Keratinocyte (primary cell): ENCODE measurements around the gene TNIP2. TPM values are rescaled to one million over a fixed set of nuclear protein-coding genes. Genes with fewer than 3 reads are reported as not detected.

Experiments
- DNase-seq: peaks from one replicate; pipeline ENCODE4 v3.0.0-alpha.2; 2011; ENCODE audit warnings: low read depth, missing footprints, low spot score
- FAIRE-seq: peaks from 2 replicates; lab custom pipeline; 2011; peaks lifted over from hg19 to GRCh38; lab: Jason Lieb, UNC
- H2AFZ ChIP-seq: 2 replicates; pipeline ENCODE4 v1.6.0; 2012; ENCODE audit warnings: low read length, control low read depth, inconsistent platforms; ENCODE audit not compliant: control insufficient read depth
- H3K27ac ChIP-seq: 2 replicates; pipeline ENCODE4 v1.5.1; 2011; ENCODE audit warnings: low read length; ENCODE audit not compliant: control insufficient read depth, insufficient read depth
- H3K27me3 ChIP-seq: 3 replicates; pipeline ENCODE4 v1.6.0; 2011; ENCODE audit warnings: low read length; ENCODE audit not compliant: control insufficient read depth, insufficient read depth; ENCODE audit errors: extremely low read depth
- H3K36me3 ChIP-seq, 2 experiments: 2 replicates in 1 of 2; 3 replicates in 1 of 2; pipeline ENCODE4 v1.5.1; 2011; ENCODE audit warnings: low read length in 2 of 2, mild to moderate bottlenecking in 1 of 2; ENCODE audit not compliant: control insufficient read depth in 2 of 2, insufficient read depth in 2 of 2; ENCODE audit errors: extremely low read depth in 1 of 2
- H3K4me1 ChIP-seq: 3 replicates; pipeline ENCODE4 v1.5.1; 2011; ENCODE audit warnings: low read length; ENCODE audit not compliant: control insufficient read depth, insufficient read depth; ENCODE audit errors: extremely low read depth
- H3K4me2 ChIP-seq: 3 replicates; pipeline ENCODE4 v1.6.0; 2011; ENCODE audit warnings: low read depth, low read length; ENCODE audit not compliant: control insufficient read depth, insufficient read depth; ENCODE audit errors: extremely low read depth
- H3K4me3 ChIP-seq, 3 experiments: fragments of 200-600 bp in 1 of 3; sonication (generic) in 1 of 3; 2 replicates in 2 of 3; 3 replicates in 1 of 3; pipeline ENCODE4 v1.5.1; 2011 to 2016; ENCODE audit warnings: low read length in 3 of 3, mild to moderate bottlenecking in 3 of 3, control low read depth in 2 of 3, inconsistent platforms in 1 of 3, low read depth in 1 of 3, mixed read lengths in 1 of 3, mixed run types in 1 of 3, moderate library complexity in 1 of 3; ENCODE audit not compliant: control insufficient read depth in 2 of 3, insufficient read depth in 2 of 3; ENCODE audit errors: extremely low read depth in 1 of 3
- H3K79me2 ChIP-seq: 2 replicates; pipeline ENCODE4 v1.6.0; 2012; ENCODE audit warnings: low read length; ENCODE audit not compliant: control insufficient read depth, insufficient read depth
- H3K9ac ChIP-seq: 3 replicates; pipeline ENCODE4 v1.6.0; 2011; ENCODE audit warnings: low read length; ENCODE audit not compliant: control insufficient read depth, insufficient read depth; ENCODE audit errors: extremely low read depth
- H3K9me1 ChIP-seq: 3 replicates; pipeline ENCODE4 v1.6.0; 2011; ENCODE audit warnings: low read length; ENCODE audit not compliant: control insufficient read depth, insufficient read depth; ENCODE audit errors: extremely low read depth
- H3K9me3 ChIP-seq: 2 replicates; pipeline ENCODE4 v1.5.1; 2012; ENCODE audit warnings: low read depth, low read length; ENCODE audit not compliant: control insufficient read depth
- H4K20me1 ChIP-seq: 3 replicates; pipeline ENCODE4 v1.6.0; 2011; ENCODE audit warnings: low read length; ENCODE audit not compliant: control insufficient read depth, insufficient read depth; ENCODE audit errors: extremely low read depth
- CTCF ChIP-seq, 3 experiments: IDR thresholded peaks in 1 of 3; conservative IDR thresholded peaks in 1 of 3; optimal IDR thresholded peaks in 1 of 3; 2 replicates in 2 of 3; 3 replicates in 1 of 3; pipeline versions ENCODE3 to v1.5.1; 2011; ENCODE audit warnings: low read length in 3 of 3, mild to moderate bottlenecking in 3 of 3, moderate library complexity in 2 of 3, control low read depth in 1 of 3, inconsistent platforms in 1 of 3; ENCODE audit not compliant: insufficient read depth in 2 of 3; ENCODE audit errors: extremely low read depth in 1 of 3
- EZH2 ChIP-seq: IDR thresholded peaks from one replicate; pipeline ENCODE4 v1.6.1; 2012; ENCODE audit warnings: inconsistent platforms, mild to moderate bottlenecking, low read length, moderate library complexity
- dilution Hi-C: fragments of 300-500 bp; cut with MboI; formaldehyde crosslinking; loops from one replicate; pipeline ENCODE4 v1.7.0; 2020; ENCODE audit warnings: low sequenced_read_pairs; ENCODE audit not compliant: extremely low pct_ligation_motif_present
- polyA plus RNA-seq, 5 experiments: library from polyadenylated mRNA; depleted of rRNA in 3 of 5; stranded (reverse) in 3 of 5; stranded (forward) in 1 of 5; unstranded in 1 of 5; fragments of >200 nt; gene quantifications; 1 replicate in 1 of 5; 2 replicates in 3 of 5; 3 replicates in 1 of 5; pipeline versions ENCODE4 v1.2.1 to v1.2.3, GENCODE V29; 2011 to 2012; ENCODE audit warnings: missing spikeins in 2 of 5, low read depth in 1 of 5, low replicate concordance in 1 of 5

TNIP2 gene
- polyA plus RNA-seq, 1 donor (not counting 4 experiments of a cell fraction or from before 2014, with no cell fraction given): 22.6 TPM

- no peak for DNase-seq
- TF ChIP-seq CTCF (optimal IDR thresholded peaks at IDR 0.05 in 1 of 3, IDR thresholded peaks at IDR 0.05 in 1 of 3, conservative IDR thresholded peaks at IDR 0.05 in 1 of 3; ENCODE audit: extremely low read depth in 1 of 3, insufficient read depth in 2 of 3, low read length in 3 of 3): no peak
- no peak for TF ChIP-seq EZH2
- H3K4me2 ChIP-seq: no peak overlapping the region
- no peaks in the 10 kb centered on the region for H3K9me3 ChIP-seq
- no peaks in the 10 kb centered on the region for H4K20me1 ChIP-seq
- H3K79me2 ChIP-seq: no peaks in the 10 kb centered on the region
- H3K9ac ChIP-seq: no peak overlapping the region
- peaks cover 8% of the 10 kb centered on the region for H3K27me3 ChIP-seq
- no peaks in the 10 kb centered on the region for H3K4me1 ChIP-seq
- H3K4me3 ChIP-seq: no peak overlapping the region
- no peaks in the 10 kb centered on the region for H3K9me1 ChIP-seq
- dilution Hi-C loops: no loop called here
- H3K27ac ChIP-seq: no peak overlapping the region
- no peak overlapping the region for H2AFZ ChIP-seq
- no peaks in the 10 kb centered on the region for H3K36me3 ChIP-seq
- no peak for FAIRE-seq
Observed at GRCh38 chr4:2785613-2786012, 29.5 kb upstream of the TNIP2 start.

- no peak overlapping the region for H3K27ac ChIP-seq
- H3K4me3 ChIP-seq: no peak overlapping the region
- FAIRE-seq (no peak), DNase-seq (no peak)
- dilution Hi-C loops: no loop called here
- no peak overlapping the region for H3K4me2 ChIP-seq
- H3K9me1 ChIP-seq: no peaks in the 10 kb centered on the region
- H4K20me1 ChIP-seq: no peaks in the 10 kb centered on the region
- TF ChIP-seq CTCF (optimal IDR thresholded peaks at IDR 0.05 in 1 of 3, IDR thresholded peaks at IDR 0.05 in 1 of 3, conservative IDR thresholded peaks at IDR 0.05 in 1 of 3; ENCODE audit: extremely low read depth in 1 of 3, insufficient read depth in 2 of 3, low read length in 3 of 3) (no peak), EZH2 (no peak)
- H3K9ac ChIP-seq: no peak overlapping the region
- H3K4me1 ChIP-seq: no peaks in the 10 kb centered on the region
- H3K79me2 ChIP-seq: no peaks in the 10 kb centered on the region
- peaks cover 5% of the 10 kb centered on the region for H3K27me3 ChIP-seq
- H3K36me3 ChIP-seq: no peaks in the 10 kb centered on the region
- H2AFZ ChIP-seq: no peak overlapping the region
- no peaks in the 10 kb centered on the region for H3K9me3 ChIP-seq
Observed at GRCh38 chr4:2783790-2784189, 27.7 kb upstream of the TNIP2 start.
